Measurements from ENCODE around the gene HPS5. TPM values are rescaled to one million over a fixed set of nuclear protein-coding genes. Genes with fewer than 3 reads are reported as not detected.
"Not testable (repeated sequence)": the region's sequence is repeated elsewhere in the genome, so short reads cannot be mapped to it uniquely, and the experiment has no call there.

The HPS5 gene
- total RNA-seq, 1 donor from 2014 or later, result 76.3 TPM

GRCh38 chr11:18277565-18278271, 44.2 kb downstream of the HPS5 start:
- H3K27ac Mint-ChIP-seq (ENCODE audit: unreplicated experiment), result no peak overlapping the region
- H3K36me3 Mint-ChIP-seq (ENCODE audit: unreplicated experiment), result peaks cover 47% of the 10 kb centered on the region
- TF ChIP-seq CTCF (IDR thresholded peaks at IDR 0.05), result no peak
- H3K4me1 Mint-ChIP-seq (ENCODE audit: unreplicated experiment), result no peaks in the 10 kb centered on the region
- no peak for DNase-seq (ENCODE audit: extremely low spot score, unreplicated experiment)
- H3K9me3 Mint-ChIP-seq (ENCODE audit: unreplicated experiment), result no peaks in the 10 kb centered on the region
- no peaks in the 10 kb centered on the region for H3K27me3 Mint-ChIP-seq (ENCODE audit: unreplicated experiment)
- H3K4me3 Mint-ChIP-seq (ENCODE audit: unreplicated experiment), result no peak overlapping the region

- Mint-ChIP-seq H3K4me1 (ENCODE audit: unreplicated experiment) (no peaks in the 10 kb centered on the region), H3K27ac (ENCODE audit: unreplicated experiment) (no peak overlapping the region)
Observed at GRCh38 chr11:18271206-18271605, 50.7 kb downstream of the HPS5 start.

GRCh38 chr11:18270102-18270501, 51.8 kb downstream of the HPS5 start:
- TF ChIP-seq CTCF (IDR thresholded peaks at IDR 0.05), result no peak
- H3K27ac Mint-ChIP-seq (ENCODE audit: unreplicated experiment), result no peak overlapping the region
- H3K27me3 Mint-ChIP-seq (ENCODE audit: unreplicated experiment), result no peaks in the 10 kb centered on the region
- DNase-seq (ENCODE audit: extremely low spot score, unreplicated experiment), result no peak
- H3K9me3 Mint-ChIP-seq (ENCODE audit: unreplicated experiment), result no peaks in the 10 kb centered on the region
- H3K36me3 Mint-ChIP-seq (ENCODE audit: unreplicated experiment), result peaks cover 3% of the 10 kb centered on the region
- no peaks in the 10 kb centered on the region for H3K4me1 Mint-ChIP-seq (ENCODE audit: unreplicated experiment)
- no peak overlapping the region for H3K4me3 Mint-ChIP-seq (ENCODE audit: unreplicated experiment)

More at GRCh38 chr11:18271206-18271605, 50.7 kb downstream of the HPS5 start:
- no peak for DNase-seq (ENCODE audit: extremely low spot score, unreplicated experiment)
- Mint-ChIP-seq H3K36me3 (ENCODE audit: unreplicated experiment) (peaks cover 9% of the 10 kb centered on the region), H3K4me3 (ENCODE audit: unreplicated experiment) (no peak overlapping the region), H3K27me3 (ENCODE audit: unreplicated experiment) (no peaks in the 10 kb centered on the region), H3K9me3 (ENCODE audit: unreplicated experiment) (no peaks in the 10 kb centered on the region)
- TF ChIP-seq CTCF (IDR thresholded peaks at IDR 0.05), result no peak

GRCh38 chr11:18269252-18269651, 52.7 kb downstream of the HPS5 start:
- H3K4me3 Mint-ChIP-seq (ENCODE audit: unreplicated experiment); DNase-seq (ENCODE audit: extremely low spot score, unreplicated experiment); H3K4me1 Mint-ChIP-seq (ENCODE audit: unreplicated experiment); H3K27ac Mint-ChIP-seq (ENCODE audit: unreplicated experiment); H3K27me3 Mint-ChIP-seq (ENCODE audit: unreplicated experiment); H3K36me3 Mint-ChIP-seq (ENCODE audit: unreplicated experiment); H3K9me3 Mint-ChIP-seq (ENCODE audit: unreplicated experiment): not testable (repeated sequence)

- not testable (repeated sequence) for H3K4me1 Mint-ChIP-seq (ENCODE audit: unreplicated experiment); H3K27me3 Mint-ChIP-seq (ENCODE audit: unreplicated experiment); H3K27ac Mint-ChIP-seq (ENCODE audit: unreplicated experiment); H3K36me3 Mint-ChIP-seq (ENCODE audit: unreplicated experiment); H3K4me3 Mint-ChIP-seq (ENCODE audit: unreplicated experiment); H3K9me3 Mint-ChIP-seq (ENCODE audit: unreplicated experiment); DNase-seq (ENCODE audit: extremely low spot score, unreplicated experiment)
Observed at GRCh38 chr11:18267335-18268133, 54.4 kb downstream of the HPS5 start.

- DNase-seq (ENCODE audit: extremely low spot score, unreplicated experiment), result no peak
Observed at GRCh38 chr11:18265949-18266348, 56.0 kb downstream of the HPS5 start, which contains the start of gene SAA1. Gene SAA1 (plus strand): TSS chr11:18266264. CDS start chr11:18266888, 624 bp downstream.

More at GRCh38 chr11:18265949-18266348, 56.0 kb downstream of the HPS5 start, which contains the start of gene SAA1:
- no peaks in the 10 kb centered on the region for H3K4me1 Mint-ChIP-seq (ENCODE audit: unreplicated experiment)
- no peaks in the 10 kb centered on the region for H3K27me3 Mint-ChIP-seq (ENCODE audit: unreplicated experiment)
- no peaks in the 10 kb centered on the region for H3K36me3 Mint-ChIP-seq (ENCODE audit: unreplicated experiment)
- H3K9me3 Mint-ChIP-seq (ENCODE audit: unreplicated experiment), result no peaks in the 10 kb centered on the region
- H3K27ac Mint-ChIP-seq (ENCODE audit: unreplicated experiment), result no peak within 1 kb of the TSS
- no peak within 1 kb of the TSS for H3K4me3 Mint-ChIP-seq (ENCODE audit: unreplicated experiment)
- no peak for TF ChIP-seq CTCF (IDR thresholded peaks at IDR 0.05)
